Adipocyte (in vitro differentiated cells): ENCODE results near the gene STXBP6.

Experiments used
- DNase-seq: peaks from one replicate; pipeline ENCODE4 v3.0.0-alpha.2; 2015; ENCODE audit warnings: low read depth
- H3K27me3 ChIP-seq: replicated peaks from 2 replicates; pipeline ENCODE4 v1.7.0; 2013; ENCODE audit warnings: mild to moderate bottlenecking, low read length, moderate library complexity; ENCODE audit not compliant: control insufficient read depth, insufficient read depth
- H3K36me3 ChIP-seq: 2 replicates; pipeline ENCODE4 v1.7.0; 2013; ENCODE audit warnings: low read length, mild to moderate bottlenecking, moderate library complexity; ENCODE audit not compliant: control insufficient read depth, insufficient read depth, severe bottlenecking
- H3K4me1 ChIP-seq: 2 replicates; pipeline ENCODE4 v1.7.0; 2013; ENCODE audit warnings: mild to moderate bottlenecking, low read length, moderate library complexity; ENCODE audit not compliant: control insufficient read depth, insufficient read depth
- H3K4me3 ChIP-seq: 2 replicates; pipeline ENCODE4 v1.7.0; 2013; ENCODE audit warnings: mild to moderate bottlenecking, low read length, moderate library complexity
- H3K9ac ChIP-seq: 2 replicates; pipeline ENCODE4 v1.7.0; 2013; ENCODE audit warnings: mild to moderate bottlenecking, low read length, moderate library complexity
- H3K9me3 ChIP-seq: 2 replicates; pipeline ENCODE4 v1.7.0; 2013; ENCODE audit warnings: mild to moderate bottlenecking, low read length, moderate library complexity; ENCODE audit not compliant: control insufficient read depth

Gene STXBP6

DNA sequence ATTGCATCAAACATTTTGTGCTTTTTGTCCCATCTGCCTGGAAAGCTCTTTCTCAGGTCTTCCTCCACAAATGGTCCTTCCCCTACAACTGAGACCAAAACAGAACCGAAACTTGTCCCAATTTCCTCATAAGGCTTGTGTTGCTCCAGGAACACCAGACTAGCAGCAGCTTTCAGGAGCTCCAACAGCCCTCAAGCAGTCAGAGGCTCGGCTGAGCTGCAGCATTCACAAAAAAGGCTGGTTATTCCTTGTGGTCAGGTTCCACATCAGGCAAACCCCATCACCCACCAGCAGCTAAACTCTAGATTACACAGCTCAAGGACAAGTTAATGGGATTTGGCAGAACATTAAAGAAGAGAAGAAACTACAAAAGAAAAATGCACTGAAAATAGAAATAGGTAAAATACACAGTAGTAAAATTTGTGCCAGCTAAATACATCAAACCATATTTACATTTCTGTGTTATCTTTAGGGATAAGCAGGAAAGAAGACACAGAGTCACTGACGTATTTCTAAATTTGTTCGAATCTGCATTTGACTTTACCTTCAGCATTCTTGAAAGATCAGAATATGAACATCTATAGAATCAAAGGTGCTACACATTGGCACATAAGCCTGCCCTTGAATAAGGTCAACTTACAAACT, 141.2 kb downstream of the STXBP6 start:
- Histone ChIP-seq H3K9me3 (no peaks in the 10 kb centered on the region), H3K9ac (no peak overlapping the region)

DNA sequence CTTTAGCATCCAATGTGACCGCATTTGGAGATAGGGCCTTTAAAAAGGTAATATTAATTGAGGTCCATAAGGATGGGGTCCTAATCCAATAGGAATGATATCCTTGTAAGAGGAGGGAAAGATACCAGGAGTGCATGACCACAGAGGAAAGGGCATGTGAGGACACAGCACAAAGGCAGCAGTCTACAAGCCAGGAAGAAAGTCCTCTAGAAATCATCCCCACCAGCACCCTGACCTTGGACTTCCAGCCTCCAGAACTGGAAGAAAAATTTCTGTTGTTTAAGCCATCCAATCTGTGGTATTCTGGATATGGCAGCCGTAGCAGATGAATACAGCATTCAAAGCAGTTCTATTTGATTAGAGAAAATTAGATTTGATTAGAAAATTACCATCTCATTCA, 145.4 kb downstream of the STXBP6 start:
- no peak overlapping the region for H3K9ac ChIP-seq
- DNase-seq: no peak
- H3K9me3 ChIP-seq: no peaks in the 10 kb centered on the region
- H3K36me3 ChIP-seq: no peaks in the 10 kb centered on the region
- H3K4me1 ChIP-seq: peaks cover 33% of the 10 kb centered on the region
- no peaks in the 10 kb centered on the region for H3K27me3 ChIP-seq
- no peak overlapping the region for H3K4me3 ChIP-seq

More for the DNA sequence above, 141.2 kb downstream of the STXBP6 start:
- H3K27me3 ChIP-seq: no peaks in the 10 kb centered on the region
- no peaks in the 10 kb centered on the region for H3K36me3 ChIP-seq
- DNase-seq: no peak
- no peak overlapping the region for H3K4me3 ChIP-seq
- H3K4me1 ChIP-seq: peaks cover 29% of the 10 kb centered on the region

DNA sequence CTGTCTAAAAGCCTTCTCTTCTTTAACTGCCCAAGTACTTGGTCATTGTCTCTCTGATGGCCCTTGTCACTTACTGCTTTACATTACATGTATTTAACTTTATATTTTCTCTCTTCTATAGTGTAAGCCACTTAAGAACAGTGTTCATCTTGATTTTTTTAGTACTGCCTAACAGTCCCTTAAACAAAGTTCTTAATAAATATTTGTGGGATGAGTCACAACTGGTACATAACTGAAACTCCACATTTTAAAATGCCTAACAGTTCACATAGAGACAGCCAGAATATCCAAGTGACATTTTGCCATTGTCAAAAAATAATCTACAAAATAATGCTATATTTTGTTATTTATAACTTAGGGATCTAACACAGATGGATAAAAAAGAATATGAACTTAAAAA, 146.6 kb downstream of the STXBP6 start:
- H3K4me3 ChIP-seq: no peak overlapping the region
- H3K4me1 ChIP-seq: peaks cover 28% of the 10 kb centered on the region
- H3K36me3 ChIP-seq: no peaks in the 10 kb centered on the region
- H3K27me3 ChIP-seq: no peaks in the 10 kb centered on the region
- H3K9ac ChIP-seq: no peak overlapping the region
- H3K9me3 ChIP-seq: no peaks in the 10 kb centered on the region
- DNase-seq: peak; percentile 75

DNA sequence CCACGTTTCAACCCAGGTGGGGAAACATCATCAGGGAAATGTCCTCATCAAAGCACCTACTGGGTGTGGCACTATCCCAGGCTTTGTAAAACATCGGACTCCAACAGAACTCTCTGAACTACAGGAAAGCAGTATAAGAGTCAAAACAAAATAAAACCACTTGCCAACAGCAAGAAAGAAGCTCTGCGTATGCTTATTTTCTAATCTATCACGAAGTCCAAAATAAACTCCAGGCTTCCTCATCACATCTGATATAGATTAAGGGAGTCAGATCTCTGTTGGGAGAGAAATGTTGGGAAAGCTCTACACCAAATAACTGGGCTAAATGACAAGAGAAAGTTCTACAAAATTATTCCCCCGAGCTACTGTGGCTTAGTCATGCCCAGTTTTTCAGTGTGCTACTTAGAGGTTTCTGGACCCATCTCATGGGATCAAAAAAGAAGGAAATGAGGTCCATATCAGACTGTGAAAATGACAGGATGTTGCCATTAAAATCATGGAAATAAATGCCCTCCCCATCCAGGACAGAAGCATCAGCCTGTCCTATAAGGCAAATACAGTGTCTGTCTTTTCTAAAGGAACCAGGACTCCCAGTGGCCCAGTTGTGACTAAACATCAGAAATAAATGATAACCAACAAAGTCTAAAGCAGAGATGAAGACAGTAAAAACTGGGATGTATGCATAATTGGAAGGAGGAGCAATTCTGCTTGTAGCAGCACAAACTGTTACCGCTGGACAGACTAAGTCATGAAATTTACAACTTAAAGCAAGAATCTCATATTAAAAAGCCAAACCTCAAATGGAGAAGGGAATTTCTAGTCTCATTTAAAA, 149.5 kb downstream of the STXBP6 start:
- no peaks in the 10 kb centered on the region for H3K9me3 ChIP-seq
- H3K36me3 ChIP-seq: no peaks in the 10 kb centered on the region
- H3K9ac ChIP-seq: peak overlapping the region; percentile 30
- H3K27me3 ChIP-seq: no peaks in the 10 kb centered on the region
- DNase-seq: peak; percentile 92
- H3K4me1 ChIP-seq: peaks cover 29% of the 10 kb centered on the region
- H3K4me3 ChIP-seq: peak overlapping the region; percentile 72

DNA sequence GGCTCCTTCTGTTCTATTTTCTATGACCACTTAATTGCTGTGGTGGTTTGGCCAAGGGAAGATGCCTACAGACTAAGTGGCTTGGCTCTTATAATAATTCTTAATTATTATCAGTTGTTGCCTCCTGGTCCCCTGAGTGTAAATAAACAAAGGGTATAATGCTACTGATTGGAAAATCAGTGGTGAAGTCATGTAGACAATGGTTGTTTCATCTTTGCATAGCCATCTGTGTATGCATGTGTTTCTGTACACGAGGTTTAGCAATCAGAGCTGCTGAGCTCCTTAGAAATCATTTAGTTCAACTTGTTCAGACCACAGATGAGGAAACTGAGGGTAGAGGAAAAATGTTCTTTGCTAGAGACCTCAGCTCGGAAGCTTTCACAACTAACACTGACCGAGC, 152.2 kb downstream of the STXBP6 start:
- no peak overlapping the region for H3K4me3 ChIP-seq
- H3K27me3 ChIP-seq: no peaks in the 10 kb centered on the region
- DNase-seq: no peak
- no peaks in the 10 kb centered on the region for H3K36me3 ChIP-seq
- no peaks in the 10 kb centered on the region for H3K9me3 ChIP-seq
- peaks cover 30% of the 10 kb centered on the region for H3K4me1 ChIP-seq
- H3K9ac ChIP-seq: no peak overlapping the region

DNA sequence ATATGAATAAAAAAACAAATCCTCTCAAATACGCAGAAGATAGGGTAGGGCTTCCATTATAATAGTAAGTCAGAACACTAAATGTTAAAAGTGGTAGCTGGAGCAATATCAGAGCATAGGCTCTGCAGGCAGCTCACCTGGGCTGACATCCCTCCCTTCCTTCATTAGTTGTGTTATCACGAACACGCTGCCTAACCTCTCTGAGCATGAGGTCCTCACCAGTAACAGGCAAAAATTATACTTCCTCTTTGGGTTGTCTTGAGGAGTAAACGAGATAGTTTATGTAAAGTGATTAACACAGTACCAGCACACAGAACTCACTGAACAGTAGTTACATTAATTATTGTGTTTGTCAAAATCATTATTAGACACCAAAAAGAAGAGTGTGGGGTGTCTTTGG, 154.3 kb downstream of the STXBP6 start:
- Histone ChIP-seq H3K4me1 (peaks cover 23% of the 10 kb centered on the region), H3K36me3 (no peaks in the 10 kb centered on the region), H3K9me3 (peaks cover 4% of the 10 kb centered on the region), H3K27me3 (no peaks in the 10 kb centered on the region), H3K9ac (no peak overlapping the region), H3K4me3 (peak overlapping the region; percentile 54)
- no peak for DNase-seq

DNA sequence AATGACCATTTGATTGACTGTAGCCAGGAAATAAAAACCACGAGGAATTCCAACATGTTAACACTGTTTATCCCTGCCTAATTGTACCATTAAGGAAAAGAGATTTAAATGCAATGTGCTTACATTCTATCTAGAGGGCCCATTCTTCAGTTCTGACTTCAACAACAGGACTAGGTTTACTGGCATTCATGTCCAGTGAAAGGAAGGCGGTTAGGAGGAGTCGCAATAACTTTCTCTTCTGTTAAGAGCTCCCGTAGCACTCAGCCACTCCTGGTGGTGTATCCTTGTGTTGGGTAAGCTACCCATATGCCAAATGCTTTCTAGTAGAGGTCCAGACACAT, 154.7 kb downstream of the STXBP6 start:
- no peaks in the 10 kb centered on the region for H3K36me3 ChIP-seq
- H3K27me3 ChIP-seq: no peaks in the 10 kb centered on the region
- H3K9me3 ChIP-seq: peaks cover 6% of the 10 kb centered on the region
- H3K4me1 ChIP-seq: peaks cover 21% of the 10 kb centered on the region
- H3K4me3 ChIP-seq: peak overlapping the region; percentile 54
- no peak overlapping the region for H3K9ac ChIP-seq
- peak; percentile 37 for DNase-seq

DNA sequence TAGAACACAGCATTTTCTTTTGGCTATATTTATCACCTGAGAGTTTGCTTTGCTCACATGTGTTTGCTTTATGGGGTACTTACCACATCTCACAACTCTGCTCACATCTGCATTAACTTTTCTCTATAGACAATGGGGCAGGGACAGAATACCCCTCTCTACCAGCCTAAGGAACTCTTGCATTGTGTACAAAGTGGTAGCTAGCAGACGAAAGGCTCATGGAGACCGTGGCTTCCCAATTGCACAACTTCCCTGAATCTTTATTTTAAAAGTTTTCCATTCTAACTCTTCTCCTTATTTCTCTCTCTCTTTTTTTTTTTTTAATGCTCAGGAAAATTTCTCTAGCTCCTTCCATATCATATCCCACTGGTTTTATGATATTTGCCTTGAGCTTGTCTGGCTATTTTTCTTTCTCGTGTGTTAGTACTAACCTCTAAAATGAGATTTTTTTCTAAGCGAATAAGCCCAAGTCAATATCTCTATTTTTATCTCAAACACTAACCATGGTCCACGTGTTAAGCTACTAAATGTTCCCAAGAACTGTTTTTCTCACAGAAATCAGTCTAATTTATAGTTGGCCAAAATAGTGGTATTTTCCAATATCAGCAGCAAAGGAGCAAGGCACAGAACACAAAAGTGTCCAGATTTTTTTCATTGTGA, 155.2 kb downstream of the STXBP6 start:
- H3K4me3 ChIP-seq: peak overlapping the region; percentile 54
- no peak for DNase-seq
- H3K36me3 ChIP-seq: no peaks in the 10 kb centered on the region
- H3K9me3 ChIP-seq: peaks cover 6% of the 10 kb centered on the region
- H3K27me3 ChIP-seq: no peaks in the 10 kb centered on the region
- peaks cover 16% of the 10 kb centered on the region for H3K4me1 ChIP-seq
- H3K9ac ChIP-seq: no peak overlapping the region

DNA sequence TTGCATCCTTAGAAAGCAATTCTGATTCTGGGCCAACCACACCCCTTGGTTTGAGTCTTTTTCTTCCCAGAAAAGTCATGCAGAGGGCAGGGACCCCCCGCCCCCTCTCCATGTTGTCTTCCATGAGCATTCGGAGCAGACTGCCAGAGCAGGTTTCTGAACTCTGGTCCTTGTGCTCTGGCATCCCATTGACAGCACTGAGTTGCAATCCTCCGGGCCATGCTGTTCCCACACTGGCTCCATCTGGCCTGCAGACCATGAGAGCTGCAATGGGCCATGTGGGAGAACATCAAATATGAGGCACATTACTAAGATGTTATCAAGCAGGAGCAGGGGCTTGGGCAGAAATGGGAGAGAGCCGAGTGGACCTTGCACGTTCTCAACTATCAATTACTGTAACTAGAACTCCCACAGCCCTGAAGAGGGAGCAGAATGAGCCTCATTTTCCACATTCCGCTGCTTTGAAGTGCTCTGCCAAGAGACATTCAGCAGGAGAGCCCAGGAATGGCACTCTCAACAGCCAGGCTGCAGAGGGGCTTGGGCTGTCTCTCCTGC, 157.4 kb downstream of the STXBP6 start:
- Histone ChIP-seq H3K27me3 (no peaks in the 10 kb centered on the region), H3K36me3 (no peaks in the 10 kb centered on the region), H3K9me3 (peaks cover 6% of the 10 kb centered on the region), H3K4me1 (peaks cover 15% of the 10 kb centered on the region), H3K4me3 (no peak overlapping the region), H3K9ac (no peak overlapping the region)
- no peak for DNase-seq

DNA sequence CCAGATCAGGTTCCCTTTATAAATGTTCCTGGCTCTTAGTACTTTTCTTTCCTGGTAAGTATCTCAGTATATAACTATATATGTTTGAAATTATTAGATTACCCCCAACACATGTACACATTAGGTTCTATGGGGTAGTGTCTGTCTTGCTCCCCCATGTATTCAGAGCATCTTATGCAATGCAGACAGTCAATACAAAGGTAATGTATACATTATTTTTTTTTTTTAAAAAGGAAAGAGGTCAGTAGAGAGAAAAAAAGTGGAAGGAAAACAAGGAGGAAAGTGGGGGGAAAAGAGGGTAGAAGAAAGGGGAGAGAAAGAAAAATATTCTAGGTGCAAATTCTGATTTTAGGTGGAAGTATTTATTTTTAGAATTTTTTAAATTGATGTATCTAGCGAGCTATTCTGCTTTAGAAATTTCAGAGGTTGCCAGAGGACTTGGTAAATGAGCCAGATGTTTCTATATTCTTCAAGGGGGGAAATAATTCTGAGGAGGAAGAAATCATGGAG, 157.9 kb downstream of the STXBP6 start:
- H3K4me3 ChIP-seq: no peak overlapping the region
- no peaks in the 10 kb centered on the region for H3K36me3 ChIP-seq
- no peak overlapping the region for H3K9ac ChIP-seq
- peaks cover 15% of the 10 kb centered on the region for H3K4me1 ChIP-seq
- no peak for DNase-seq
- H3K9me3 ChIP-seq: peaks cover 6% of the 10 kb centered on the region
- no peaks in the 10 kb centered on the region for H3K27me3 ChIP-seq

DNA sequence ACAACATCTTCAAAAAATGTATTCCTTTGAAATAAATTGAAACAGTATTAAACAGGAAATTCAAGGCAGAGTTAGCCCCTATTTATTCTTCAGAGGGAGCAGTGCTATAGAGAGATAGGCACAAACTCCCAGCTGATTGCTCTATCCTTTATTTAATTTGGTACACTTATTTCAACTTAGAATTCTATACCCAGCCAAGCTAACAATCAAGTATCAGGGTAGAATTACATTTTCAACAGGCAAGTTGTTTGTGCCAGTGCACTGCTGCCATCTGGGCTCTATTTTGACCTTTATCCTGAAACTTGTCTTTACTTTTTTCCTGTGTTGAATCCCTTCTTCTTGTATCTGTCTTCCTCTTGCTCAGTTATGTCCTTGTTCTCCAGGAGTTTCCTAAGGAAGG, 159.2 kb downstream of the STXBP6 start:
- Histone ChIP-seq H3K9me3 (peaks cover 6% of the 10 kb centered on the region), H3K4me1 (peaks cover 15% of the 10 kb centered on the region), H3K4me3 (no peak overlapping the region), H3K9ac (no peak overlapping the region), H3K27me3 (no peaks in the 10 kb centered on the region), H3K36me3 (no peaks in the 10 kb centered on the region)
- no peak for DNase-seq
